OCI-LY1 (cell line): Measurements from ENCODE around the gene BAIAP3.

ENCODE experiments used
- H2AFZ ChIP-seq: fragments of 200-600 bp; sonication (generic), shearing (Covaris generic); 2 replicates; pipeline ENCODE4 v1.6.0; 2014; ENCODE audit warnings: antibody characterized with exemption, mild to moderate bottlenecking, low read length
- H3F3A ChIP-seq: fragments of 200-600 bp; sonication (generic), shearing (Covaris generic); 2 replicates; pipeline ENCODE4 v1.6.0; 2014; ENCODE audit warnings: mild to moderate bottlenecking, antibody characterized with exemption, low read length, moderate library complexity; ENCODE audit not compliant: insufficient read depth
- H3K27ac ChIP-seq: fragments of 200-600 bp; sonication (generic); 2 replicates; pipeline ENCODE4 v1.5.1; 2014; ENCODE audit warnings: low read length, mixed run types, mild to moderate bottlenecking, low read depth; ENCODE audit not compliant: poor library complexity, severe bottlenecking
- H3K27me3 ChIP-seq: fragments of 200-600 bp; sonication (generic); 2 replicates; pipeline ENCODE4 v1.6.0; 2014; ENCODE audit warnings: antibody characterized with exemption, mild to moderate bottlenecking, low read length, moderate library complexity; ENCODE audit not compliant: insufficient read depth
- H3K36me3 ChIP-seq: fragments of 200-600 bp; sonication (generic); 2 replicates; pipeline ENCODE4 v1.6.1; 2014; ENCODE audit warnings: mild to moderate bottlenecking, antibody characterized with exemption, low read length, moderate library complexity, mixed read lengths; ENCODE audit not compliant: insufficient read depth
- H3K4me1 ChIP-seq: fragments of 200-600 bp; sonication (generic); 2 replicates; pipeline ENCODE4 v1.5.1; 2014; ENCODE audit warnings: mild to moderate bottlenecking, low read length, moderate library complexity; ENCODE audit not compliant: insufficient read depth, severe bottlenecking
- H3K4me2 ChIP-seq: fragments of 200-600 bp; sonication (generic), shearing (Covaris generic); 2 replicates; pipeline ENCODE4 v1.6.1; 2014; ENCODE audit warnings: low read length
- H3K4me3 ChIP-seq: fragments of 200-600 bp; sonication (generic); 2 replicates; pipeline ENCODE4 v1.5.1; 2014; ENCODE audit warnings: low read length, low read depth, mild to moderate bottlenecking, mixed read lengths; ENCODE audit not compliant: poor library complexity, severe bottlenecking
- H3K79me2 ChIP-seq: fragments of 200-600 bp; shearing (Covaris generic); 2 replicates; pipeline ENCODE4 v1.6.1; 2016; ENCODE audit warnings: mixed run types, low read length, mixed read lengths; ENCODE audit not compliant: insufficient read depth
- H3K9ac ChIP-seq: fragments of 200-600 bp; sonication (generic), shearing (Covaris generic); 2 replicates; pipeline ENCODE4 v1.6.1; 2014; ENCODE audit warnings: mild to moderate bottlenecking, low read length, mixed read lengths
- H3K9me2 ChIP-seq: fragments of 200-600 bp; sonication (generic), shearing (Covaris generic); 2 replicates; pipeline ENCODE4 v1.6.1; 2014; ENCODE audit warnings: low read depth, mild to moderate bottlenecking, low read length, mixed read lengths
- H3K9me3 ChIP-seq: fragments of 200-600 bp; shearing (Covaris generic); 2 replicates; pipeline ENCODE4 v1.6.1; 2014; ENCODE audit warnings: low read length, mixed read lengths
- H4K20me1 ChIP-seq: fragments of 200-600 bp; sonication (generic), shearing (Covaris generic); 2 replicates; pipeline ENCODE4 v1.6.0; 2016; ENCODE audit warnings: mild to moderate bottlenecking, low read length; ENCODE audit not compliant: insufficient read depth
- EZH2 ChIP-seq: fragments of 200-600 bp; sonication (generic), shearing (Covaris generic); IDR thresholded peaks from 2 replicates; pipeline ENCODE4 v1.8.0; 2017; ENCODE audit warnings: borderline replicate concordance, mixed run types, mild to moderate bottlenecking, antibody characterized with exemption, low read length, moderate library complexity, mixed read lengths
- TF ChIP-seq, protein P1 (sequence below): fragments of 200-600 bp; sonication (generic), shearing (Covaris generic); IDR thresholded peaks from 2 replicates; pipeline ENCODE4 v1.5.1; 2017; ENCODE audit warnings: mild to moderate bottlenecking, antibody characterized with exemption, low read length, moderate library complexity, mixed read lengths

BAIAP3 gene

DNA sequence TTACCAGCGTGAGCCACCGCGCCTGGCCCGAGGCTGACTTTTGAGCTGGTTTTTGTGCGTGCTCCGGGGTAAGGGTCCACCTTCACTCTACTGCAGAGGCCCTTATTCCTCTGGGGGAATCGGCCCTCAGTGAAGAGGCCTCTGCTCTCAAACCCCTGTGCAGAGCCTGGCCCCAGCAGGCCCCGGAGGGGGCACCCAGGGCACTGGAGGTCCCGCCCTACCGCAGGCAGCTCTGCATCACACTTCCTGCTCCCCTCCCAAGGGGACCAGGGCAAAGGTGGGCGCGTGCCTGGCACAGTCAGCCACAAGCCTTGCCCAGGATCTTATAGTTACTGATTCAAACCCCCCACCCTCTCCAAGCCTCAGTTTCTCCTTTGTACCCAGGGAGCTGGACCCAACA is 27.6 kb upstream of the BAIAP3 start:
- Histone ChIP-seq H3F3A (no peaks in the 10 kb centered on the region), H4K20me1 (no peaks in the 10 kb centered on the region), H3K4me2 (no peak overlapping the region), H3K27ac (no peak overlapping the region), H3K79me2 (peaks cover 10% of the 10 kb centered on the region), H3K4me3 (no peak overlapping the region), H3K4me1 (peaks cover 12% of the 10 kb centered on the region), H2AFZ (no peak overlapping the region), H3K9me2 (no peaks in the 10 kb centered on the region), H3K9me3 (no peaks in the 10 kb centered on the region), H3K27me3 (no peaks in the 10 kb centered on the region), H3K36me3 (no peaks in the 10 kb centered on the region), H3K9ac (no peak overlapping the region)
- TF ChIP-seq, protein P1, sequence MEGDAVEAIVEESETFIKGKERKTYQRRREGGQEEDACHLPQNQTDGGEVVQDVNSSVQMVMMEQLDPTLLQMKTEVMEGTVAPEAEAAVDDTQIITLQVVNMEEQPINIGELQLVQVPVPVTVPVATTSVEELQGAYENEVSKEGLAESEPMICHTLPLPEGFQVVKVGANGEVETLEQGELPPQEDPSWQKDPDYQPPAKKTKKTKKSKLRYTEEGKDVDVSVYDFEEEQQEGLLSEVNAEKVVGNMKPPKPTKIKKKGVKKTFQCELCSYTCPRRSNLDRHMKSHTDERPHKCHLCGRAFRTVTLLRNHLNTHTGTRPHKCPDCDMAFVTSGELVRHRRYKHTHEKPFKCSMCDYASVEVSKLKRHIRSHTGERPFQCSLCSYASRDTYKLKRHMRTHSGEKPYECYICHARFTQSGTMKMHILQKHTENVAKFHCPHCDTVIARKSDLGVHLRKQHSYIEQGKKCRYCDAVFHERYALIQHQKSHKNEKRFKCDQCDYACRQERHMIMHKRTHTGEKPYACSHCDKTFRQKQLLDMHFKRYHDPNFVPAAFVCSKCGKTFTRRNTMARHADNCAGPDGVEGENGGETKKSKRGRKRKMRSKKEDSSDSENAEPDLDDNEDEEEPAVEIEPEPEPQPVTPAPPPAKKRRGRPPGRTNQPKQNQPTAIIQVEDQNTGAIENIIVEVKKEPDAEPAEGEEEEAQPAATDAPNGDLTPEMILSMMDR, result no peak
- TF ChIP-seq EZH2, result no peak

DNA sequence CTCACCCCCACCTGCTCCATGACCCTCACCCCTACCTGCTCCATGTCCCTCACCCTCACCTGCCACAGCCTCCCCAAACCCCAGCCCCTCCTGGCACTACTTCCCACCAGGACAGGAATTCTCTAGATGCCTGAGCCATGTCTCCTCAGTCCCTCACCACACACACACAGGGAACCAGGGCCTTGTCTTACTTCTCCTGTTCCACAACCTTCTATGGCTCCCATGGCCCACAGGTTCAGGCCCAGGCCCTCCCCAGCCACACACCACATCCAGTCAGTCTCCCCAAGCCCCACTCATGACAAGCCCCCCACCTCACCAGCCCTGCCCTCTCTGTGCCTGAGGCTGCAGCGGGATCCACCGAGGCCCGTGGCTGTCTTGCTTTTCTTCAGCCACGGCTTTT is 27.1 kb upstream of the BAIAP3 start:
- Histone ChIP-seq H3K9ac (no peak overlapping the region), H3K4me1 (peaks cover 17% of the 10 kb centered on the region), H4K20me1 (no peaks in the 10 kb centered on the region), H3K79me2 (peaks cover 15% of the 10 kb centered on the region), H3K4me3 (no peak overlapping the region), H3K27ac (no peak overlapping the region), H3K36me3 (peaks cover 4% of the 10 kb centered on the region; the same call in 1 of the 2 replicates), H3F3A (no peaks in the 10 kb centered on the region), H3K9me3 (no peaks in the 10 kb centered on the region), H3K9me2 (no peaks in the 10 kb centered on the region), H3K27me3 (no peaks in the 10 kb centered on the region), H2AFZ (no peak overlapping the region), H3K4me2 (no peak overlapping the region)
- TF ChIP-seq, protein P1, result no peak
- TF ChIP-seq EZH2, result no peak

DNA sequence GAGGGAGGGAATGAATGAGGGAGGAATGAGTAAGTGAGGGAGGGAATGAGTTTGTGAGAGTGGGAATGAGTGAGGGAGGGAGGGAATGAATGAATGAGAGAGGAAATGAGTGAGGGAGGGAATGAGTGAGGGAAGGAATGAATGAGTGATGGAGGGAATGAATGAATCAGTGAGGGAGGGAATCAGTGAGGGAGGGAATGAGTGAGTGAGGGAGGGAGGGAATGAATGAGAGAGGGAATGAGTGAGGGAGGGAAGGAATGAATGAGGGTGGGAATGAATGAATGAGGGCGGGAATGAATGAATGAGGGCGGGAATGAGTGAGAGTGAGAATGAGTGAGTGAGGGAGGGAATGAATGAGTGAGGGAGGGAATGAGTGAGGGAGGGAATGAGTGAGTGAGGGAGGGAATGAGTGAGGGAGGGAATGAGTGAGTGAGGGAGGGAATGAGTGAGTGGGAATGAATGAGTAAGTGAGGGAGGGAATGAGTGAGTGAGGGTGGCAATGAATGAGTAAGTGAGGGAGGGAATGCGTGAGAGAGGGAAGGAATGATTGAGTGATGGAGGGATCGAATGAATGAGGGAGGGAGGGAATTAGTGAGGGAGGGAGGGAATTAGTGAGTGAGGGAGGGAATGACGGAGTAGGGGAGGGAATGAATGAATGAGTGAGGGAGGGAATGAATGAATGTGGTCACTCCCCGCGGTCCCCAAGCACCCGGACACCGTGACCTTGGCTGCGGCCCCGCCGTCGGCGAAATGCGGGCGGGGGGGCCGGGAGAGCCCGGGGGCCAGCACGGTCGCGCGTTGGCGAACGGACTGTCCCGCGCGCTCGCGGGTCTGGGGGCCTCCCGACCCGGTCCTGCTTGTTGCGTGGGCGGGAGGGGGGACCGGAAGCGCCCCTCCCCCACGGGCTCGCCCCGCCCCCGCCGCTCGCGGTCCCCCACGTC is 25.1 kb upstream of the BAIAP3 start:
- Histone ChIP-seq H3K4me3 (peak overlapping the region; percentile 74), H3K36me3 (peaks cover 21% of the 10 kb centered on the region; the same call in 1 of the 2 replicates), H3F3A (no peaks in the 10 kb centered on the region), H3K79me2 (peaks cover 34% of the 10 kb centered on the region), H3K9me3 (no peaks in the 10 kb centered on the region), H2AFZ (no peak overlapping the region), H3K4me2 (peak overlapping the region; percentile 98), H3K9me2 (no peaks in the 10 kb centered on the region), H3K27ac (peak overlapping the region; percentile 46), H3K27me3 (no peaks in the 10 kb centered on the region), H3K4me1 (peaks cover 29% of the 10 kb centered on the region), H4K20me1 (no peaks in the 10 kb centered on the region), H3K9ac (peak overlapping the region; percentile 100)
- TF ChIP-seq EZH2, result no peak
- TF ChIP-seq, protein P1, result no peak
